Measurements from ENCODE around the gene PDE2A. TPM values are rescaled to one million over a fixed set of nuclear protein-coding genes. Genes with fewer than 3 reads are reported as not detected.

Gene PDE2A
- total RNA-seq, 1 experiment from 2014 or later, result 1.1 TPM

GRCh38 chr11:72528121-72528520, 146.1 kb downstream of the PDE2A start:
- no peak overlapping the region for H3K4me3 Mint-ChIP-seq (ENCODE audit: low read depth, unreplicated experiment)
- BruUV-seq (replicated peaks), result no TSS peak
- no peak overlapping the region for H3K27ac Mint-ChIP-seq (ENCODE audit: unreplicated experiment)
- no peaks in the 10 kb centered on the region for H3K36me3 Mint-ChIP-seq (ENCODE audit: insufficient read depth, unreplicated experiment)
- no peaks in the 10 kb centered on the region for H3K4me1 Mint-ChIP-seq (ENCODE audit: low read depth, unreplicated experiment)
- CTCF ChIA-PET, result no interaction called here
- no peak for TF ChIP-seq CTCF (IDR thresholded peaks at IDR 0.05; ENCODE audit: unreplicated experiment)
- H3K9me3 Mint-ChIP-seq (ENCODE audit: low read depth, unreplicated experiment), result no peaks in the 10 kb centered on the region
- DNase-seq, result no peak
- H3K27me3 Mint-ChIP-seq (ENCODE audit: unreplicated experiment), result peaks cover 61% of the 10 kb centered on the region
- intact Hi-C loops (cut with micrococcal nuclease; ENCODE audit: unreplicated experiment), result no loop called here

Small RNAs within 50 kb of the gene (microRNA-seq; reads per million reads assigned to microRNA genes)
- 592 reads per million, percentile 80 among the genes with 10 or more reads in this experiment for gene MIR139

Other genes starting within 250 kb of the PDE2A start
- gene CLPB, start 239.9 kb downstream of the PDE2A start, total RNA-seq (2022), result 24.7 and 24.8 TPM in 2 replicates
- gene ARAP1, start 78.0 kb upstream of the PDE2A start, total RNA-seq (2022), result 53.0 and 61.3 TPM in 2 replicates
- 55.1 and 68.9 TPM in 2 replicates for gene STARD10, start 119.6 kb upstream of the PDE2A start, total RNA-seq (2022)
- 28.7 and 29.1 TPM in 2 replicates for gene ATG16L2, start 140.0 kb upstream of the PDE2A start, total RNA-seq (2022)

Data from Calu3 (cell line).